ENCODE results near the gene RAB25.

GRCh38 chr1:156102633-156103511 lies 41.9 kb downstream of the RAB25 start:
- TF ChIP-seq CTCF (IDR thresholded peaks at IDR 0.05), result no peak
- no peak for TF ChIP-seq REST (IDR thresholded peaks at IDR 0.05; ENCODE audit: insufficient read depth in 1 of 2, low read depth in 2 of 2, low read length in 1 of 2)
- peak; percentile 33; the same call in 1 of the 2 replicates for TF ChIP-seq POLR2AphosphoS5 (IDR thresholded peaks at IDR 0.05; ENCODE audit: low read depth, low read length)
- no peak for TF ChIP-seq TCF7L2 (IDR thresholded peaks at IDR 0.05; ENCODE audit: low read depth, low read length)
- no peak for TF ChIP-seq SIN3A (IDR thresholded peaks at IDR 0.05; ENCODE audit: borderline replicate concordance, insufficient read depth, low read depth, low read length)
